ENCODE results near the gene TAS2R50. TPM values are rescaled to one million over a fixed set of nuclear protein-coding genes. Genes with fewer than 3 reads are reported as not detected.
A peak's percentile ranks its signal among the peaks of the same experiment; 100 is the strongest.

Gene TAS2R50
- total and polyA plus RNA-seq, 12 donors = 0.54 to 12.0 (median 1.5) TPM; not detected in 3

DNA sequence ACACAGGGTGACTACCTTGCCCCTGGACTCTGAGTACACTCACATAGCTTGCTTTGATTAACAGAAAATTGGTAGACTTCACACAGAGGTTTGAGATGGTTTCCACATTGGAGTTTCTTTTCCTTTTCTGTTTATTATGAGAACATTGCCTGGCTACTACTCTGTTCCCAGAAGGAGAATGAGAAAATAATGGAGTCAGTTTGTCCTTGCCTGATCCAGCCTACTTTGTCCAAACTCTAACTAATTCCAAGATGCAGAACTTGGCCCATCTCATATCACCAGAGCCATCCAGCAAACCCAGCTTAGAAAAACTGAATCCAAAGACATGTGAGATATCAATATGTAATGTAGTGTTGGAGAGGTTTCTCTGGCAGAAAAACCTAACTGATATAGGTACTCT is 20.4 kb downstream of the TAS2R50 start:
- intact Hi-C loops (cut with DNase I) = no loop called here
- no peak overlapping the region for H3K27ac ChIP-seq
- DNase-seq = no peak
- peaks cover 0 to 4% of the 10 kb centered on the region in 2 donors for H3K4me1 ChIP-seq (replicated peaks in 1 of 2)
- H3K36me3 ChIP-seq (replicated peaks in 1 of 2) = no peaks in the 10 kb centered on the region
- no peak overlapping the region for H3K4me3 ChIP-seq
- TF ChIP-seq, protein P1, sequence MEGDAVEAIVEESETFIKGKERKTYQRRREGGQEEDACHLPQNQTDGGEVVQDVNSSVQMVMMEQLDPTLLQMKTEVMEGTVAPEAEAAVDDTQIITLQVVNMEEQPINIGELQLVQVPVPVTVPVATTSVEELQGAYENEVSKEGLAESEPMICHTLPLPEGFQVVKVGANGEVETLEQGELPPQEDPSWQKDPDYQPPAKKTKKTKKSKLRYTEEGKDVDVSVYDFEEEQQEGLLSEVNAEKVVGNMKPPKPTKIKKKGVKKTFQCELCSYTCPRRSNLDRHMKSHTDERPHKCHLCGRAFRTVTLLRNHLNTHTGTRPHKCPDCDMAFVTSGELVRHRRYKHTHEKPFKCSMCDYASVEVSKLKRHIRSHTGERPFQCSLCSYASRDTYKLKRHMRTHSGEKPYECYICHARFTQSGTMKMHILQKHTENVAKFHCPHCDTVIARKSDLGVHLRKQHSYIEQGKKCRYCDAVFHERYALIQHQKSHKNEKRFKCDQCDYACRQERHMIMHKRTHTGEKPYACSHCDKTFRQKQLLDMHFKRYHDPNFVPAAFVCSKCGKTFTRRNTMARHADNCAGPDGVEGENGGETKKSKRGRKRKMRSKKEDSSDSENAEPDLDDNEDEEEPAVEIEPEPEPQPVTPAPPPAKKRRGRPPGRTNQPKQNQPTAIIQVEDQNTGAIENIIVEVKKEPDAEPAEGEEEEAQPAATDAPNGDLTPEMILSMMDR (IDR thresholded peaks at IDR 0.05) = no peak
- H3K27me3 ChIP-seq = no peaks in the 10 kb centered on the region
- H3K9me3 ChIP-seq (replicated peaks in 1 of 3) = no peaks in the 10 kb centered on the region

DNA sequence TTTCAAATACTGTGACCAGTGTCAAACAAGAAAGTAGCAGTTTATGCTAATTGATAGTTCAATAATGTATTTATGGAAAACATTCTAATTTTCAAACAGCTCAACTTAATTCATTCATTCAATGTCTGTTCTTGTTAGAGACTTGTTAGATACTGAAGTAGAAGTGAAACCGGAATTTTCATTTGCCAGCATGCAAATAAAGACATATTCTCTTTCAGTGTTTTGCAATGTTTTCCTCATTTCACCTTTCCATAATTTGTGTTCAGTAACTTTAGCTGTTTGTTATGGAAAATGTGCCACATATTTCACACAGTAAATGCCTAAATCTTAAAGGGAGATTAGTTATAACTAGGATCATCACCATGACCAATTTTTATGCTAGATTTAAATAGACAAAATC is 21.2 kb downstream of the TAS2R50 start:
- TF ChIP-seq, protein P1 (IDR thresholded peaks at IDR 0.05) = no peak
- no peak for TF ChIP-seq POLR2A (IDR thresholded peaks at IDR 0.05)
- Histone ChIP-seq H3K4me1 (replicated peaks in 1 of 2) (peaks cover 0 to 4% of the 10 kb centered on the region in 2 donors), H3K36me3 (replicated peaks in 1 of 2) (no peaks in the 10 kb centered on the region), H3K9me3 (replicated peaks in 1 of 3) (no peaks in the 10 kb centered on the region), H3K4me3 (no peak overlapping the region), H3K27ac (no peak overlapping the region), H3K27me3 (no peaks in the 10 kb centered on the region)
- intact Hi-C loops (cut with DNase I) = no loop called here
- no peak for DNase-seq
- 90 to 95% (median 94%) methylated on average over 1 of the region's 1 CpG for WGBS, 4 donors

DNA sequence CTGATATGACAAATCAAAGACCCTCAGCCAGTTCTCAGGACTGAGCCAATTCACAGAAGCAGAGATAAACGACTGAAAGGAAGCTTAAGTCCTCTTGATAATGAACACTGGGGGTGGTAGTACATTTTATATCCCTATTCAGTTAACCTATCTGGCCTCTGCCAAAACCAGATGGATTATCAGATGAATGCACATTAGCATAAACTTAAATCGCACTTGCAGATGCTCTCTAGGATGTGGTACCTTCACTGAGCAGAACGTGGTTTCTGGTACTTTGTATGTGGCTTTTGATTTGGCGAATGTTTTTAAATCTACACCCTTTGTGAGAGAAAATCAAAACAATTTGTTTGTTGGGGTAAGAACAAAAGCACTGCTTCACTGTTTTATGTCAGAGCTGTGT is 26.5 kb downstream of the TAS2R50 start:
- Histone ChIP-seq H3K9me3 (replicated peaks in 1 of 3) (peaks cover 0 to 3% (median 0%) of the 10 kb centered on the region in 3 donors), H3K27ac (no peak overlapping the region), H3K4me3 (no peak overlapping the region), H3K36me3 (replicated peaks in 1 of 2) (no peaks in the 10 kb centered on the region), H3K4me1 (replicated peaks in 1 of 2) (no peaks in the 10 kb centered on the region), H3K27me3 (no peaks in the 10 kb centered on the region)
- DNase-seq = no peak
- intact Hi-C loops (cut with DNase I) = no loop called here
- 76 to 86% (median 79%) methylated on average over 4 of the region's 4 CpGs for WGBS, 4 donors
- TF ChIP-seq POLR2A (IDR thresholded peaks at IDR 0.05) = no peak
- TF ChIP-seq, protein P1 (IDR thresholded peaks at IDR 0.05) = no peak

DNA sequence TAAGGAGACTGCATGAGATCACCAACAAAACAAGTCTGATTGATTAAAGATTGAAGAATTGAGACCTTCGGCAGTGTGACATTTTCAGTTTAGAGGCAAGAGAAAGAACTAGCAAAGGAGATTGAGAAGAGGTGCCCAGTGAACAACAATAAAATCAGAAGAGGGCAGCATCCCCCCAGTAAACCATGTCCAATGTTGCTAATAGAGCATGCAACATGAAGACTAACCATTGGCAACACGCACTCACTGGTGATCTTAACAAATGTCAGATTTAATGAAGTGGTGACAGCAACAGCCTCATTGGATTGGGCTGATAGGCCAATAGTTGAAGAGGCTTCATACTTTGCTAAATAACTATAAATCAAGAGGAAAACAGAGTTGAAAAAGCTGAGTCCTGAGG is 26.9 kb downstream of the TAS2R50 start:
- peaks cover 0 to 7% (median 0%) of the 10 kb centered on the region in 3 donors for H3K9me3 ChIP-seq (replicated peaks in 1 of 3)
- no peaks in the 10 kb centered on the region for H3K36me3 ChIP-seq (replicated peaks in 1 of 2)
- H3K4me1 ChIP-seq (replicated peaks in 1 of 2) = no peaks in the 10 kb centered on the region
- DNase-seq = no peak
- no peaks in the 10 kb centered on the region for H3K27me3 ChIP-seq
- no peak overlapping the region for H3K27ac ChIP-seq
- intact Hi-C loops (cut with DNase I) = no loop called here
- TF ChIP-seq, protein P1 (IDR thresholded peaks at IDR 0.05) = peak in 1 of 6 experiments; percentile 16
- TF ChIP-seq POLR2A (IDR thresholded peaks at IDR 0.05) = no peak
- 85 to 94% (median 93%) methylated on average over 2 of the region's 2 CpGs for WGBS, 4 donors
- H3K4me3 ChIP-seq = no peak overlapping the region

All from adrenal gland (tissue), 12 donors.